Measurements from ENCODE around the gene CD34.

The CD34 gene

DNA sequence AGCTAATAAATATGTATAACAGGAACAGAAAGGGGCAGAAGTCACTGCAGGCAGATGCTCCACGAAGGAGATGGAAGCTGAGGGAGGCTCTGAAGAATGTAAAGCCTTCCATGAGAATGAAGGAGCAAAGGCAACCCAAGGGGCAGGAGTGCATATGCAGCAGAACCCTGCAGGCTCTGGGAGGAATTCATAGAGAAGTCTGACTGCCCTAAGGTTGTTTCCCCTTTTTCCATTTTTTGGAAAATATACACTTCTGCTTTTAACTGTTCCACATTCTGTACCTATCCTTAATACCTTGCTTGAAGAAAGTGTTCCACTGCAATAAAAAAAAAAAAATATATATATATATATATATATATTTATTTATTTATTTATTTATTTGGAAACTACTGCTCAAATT is 69.6 kb downstream of the CD34 start:
- no peaks in the 10 kb centered on the region; the same call in none of the 2 replicates for H3K79me2 ChIP-seq (ENCODE audit: low read length)
- no peaks in the 10 kb centered on the region for H3K36me3 ChIP-seq (replicated peaks; ENCODE audit: low read depth, low read length)
- no peak overlapping the region for H3K9ac ChIP-seq (ENCODE audit: low read length)
- H3K4me3 ChIP-seq (ENCODE audit: low read length): no peak overlapping the region
- H4K20me1 ChIP-seq (ENCODE audit: insufficient read depth, low read length): no peaks in the 10 kb centered on the region
- H3K4me1 ChIP-seq (ENCODE audit: low read length): peaks cover 7% of the 10 kb centered on the region
- H2AFZ ChIP-seq (ENCODE audit: low read depth, low read length): no peak overlapping the region
- no peak overlapping the region for H3K27ac ChIP-seq (ENCODE audit: low read length)
- TF ChIP-seq EZH2phosphoT487 (IDR thresholded peaks at IDR 0.05; ENCODE audit: low read depth): no peak
- TF ChIP-seq, protein P1, sequence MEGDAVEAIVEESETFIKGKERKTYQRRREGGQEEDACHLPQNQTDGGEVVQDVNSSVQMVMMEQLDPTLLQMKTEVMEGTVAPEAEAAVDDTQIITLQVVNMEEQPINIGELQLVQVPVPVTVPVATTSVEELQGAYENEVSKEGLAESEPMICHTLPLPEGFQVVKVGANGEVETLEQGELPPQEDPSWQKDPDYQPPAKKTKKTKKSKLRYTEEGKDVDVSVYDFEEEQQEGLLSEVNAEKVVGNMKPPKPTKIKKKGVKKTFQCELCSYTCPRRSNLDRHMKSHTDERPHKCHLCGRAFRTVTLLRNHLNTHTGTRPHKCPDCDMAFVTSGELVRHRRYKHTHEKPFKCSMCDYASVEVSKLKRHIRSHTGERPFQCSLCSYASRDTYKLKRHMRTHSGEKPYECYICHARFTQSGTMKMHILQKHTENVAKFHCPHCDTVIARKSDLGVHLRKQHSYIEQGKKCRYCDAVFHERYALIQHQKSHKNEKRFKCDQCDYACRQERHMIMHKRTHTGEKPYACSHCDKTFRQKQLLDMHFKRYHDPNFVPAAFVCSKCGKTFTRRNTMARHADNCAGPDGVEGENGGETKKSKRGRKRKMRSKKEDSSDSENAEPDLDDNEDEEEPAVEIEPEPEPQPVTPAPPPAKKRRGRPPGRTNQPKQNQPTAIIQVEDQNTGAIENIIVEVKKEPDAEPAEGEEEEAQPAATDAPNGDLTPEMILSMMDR (IDR thresholded peaks at IDR 0.05; ENCODE audit: low read depth, low read length): no peak
- H3K4me2 ChIP-seq (ENCODE audit: low read length): no peak overlapping the region
- no peaks in the 10 kb centered on the region for H3K9me3 ChIP-seq (ENCODE audit: insufficient read depth, low read length)
- no peaks in the 10 kb centered on the region for H3K27me3 ChIP-seq (ENCODE audit: low read depth, low read length)

GRCh38 chr1:207840380-207840779 is 70.5 kb downstream of the CD34 start:
- no peak for TF ChIP-seq EZH2phosphoT487 (IDR thresholded peaks at IDR 0.05; ENCODE audit: low read depth)
- TF ChIP-seq, protein P1 (IDR thresholded peaks at IDR 0.05; ENCODE audit: low read depth, low read length): no peak
- no peaks in the 10 kb centered on the region for H3K27me3 ChIP-seq (ENCODE audit: low read depth, low read length)
- H3K9ac ChIP-seq (ENCODE audit: low read length): no peak overlapping the region
- peaks cover 7% of the 10 kb centered on the region for H3K4me1 ChIP-seq (ENCODE audit: low read length)
- H3K27ac ChIP-seq (ENCODE audit: low read length): no peak overlapping the region
- H3K79me2 ChIP-seq (ENCODE audit: low read length): no peaks in the 10 kb centered on the region; the same call in none of the 2 replicates
- no peak overlapping the region for H3K4me3 ChIP-seq (ENCODE audit: low read length)
- H2AFZ ChIP-seq (ENCODE audit: low read depth, low read length): no peak overlapping the region
- no peaks in the 10 kb centered on the region for H4K20me1 ChIP-seq (ENCODE audit: insufficient read depth, low read length)
- H3K9me3 ChIP-seq (ENCODE audit: insufficient read depth, low read length): no peaks in the 10 kb centered on the region
- H3K4me2 ChIP-seq (ENCODE audit: low read length): no peak overlapping the region
- H3K36me3 ChIP-seq (replicated peaks; ENCODE audit: low read depth, low read length): no peaks in the 10 kb centered on the region

DNA sequence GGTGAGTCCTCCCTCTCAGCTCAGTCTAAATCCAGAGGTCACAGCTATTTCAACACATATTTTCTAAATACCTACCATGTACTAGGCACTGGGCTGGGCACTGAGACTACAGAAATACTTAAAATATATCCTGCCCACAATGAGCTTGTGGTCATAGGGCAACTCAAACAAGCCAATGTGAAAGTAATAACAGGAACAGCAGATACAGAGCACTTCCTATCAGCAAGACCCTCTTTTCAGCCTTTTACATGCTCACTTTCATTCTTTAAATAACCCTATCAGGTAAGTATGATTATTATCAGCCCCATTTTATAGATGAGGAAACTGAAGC is 71.9 kb downstream of the CD34 start:
- Histone ChIP-seq H3K27me3 (ENCODE audit: low read depth, low read length) (no peaks in the 10 kb centered on the region), H3K9ac (ENCODE audit: low read length) (no peak overlapping the region), H3K4me2 (ENCODE audit: low read length) (no peak overlapping the region), H3K27ac (ENCODE audit: low read length) (no peak overlapping the region), H2AFZ (ENCODE audit: low read depth, low read length) (no peak overlapping the region), H3K4me3 (ENCODE audit: low read length) (no peak overlapping the region), H4K20me1 (ENCODE audit: insufficient read depth, low read length) (no peaks in the 10 kb centered on the region), H3K36me3 (replicated peaks; ENCODE audit: low read depth, low read length) (no peaks in the 10 kb centered on the region), H3K9me3 (ENCODE audit: insufficient read depth, low read length) (no peaks in the 10 kb centered on the region), H3K4me1 (ENCODE audit: low read length) (peaks cover 7% of the 10 kb centered on the region), H3K79me2 (ENCODE audit: low read length) (no peaks in the 10 kb centered on the region; the same call in 1 of the 2 replicates)
- TF ChIP-seq, protein P1 (IDR thresholded peaks at IDR 0.05; ENCODE audit: low read depth, low read length): no peak
- TF ChIP-seq EZH2phosphoT487 (IDR thresholded peaks at IDR 0.05; ENCODE audit: low read depth): no peak

DNA sequence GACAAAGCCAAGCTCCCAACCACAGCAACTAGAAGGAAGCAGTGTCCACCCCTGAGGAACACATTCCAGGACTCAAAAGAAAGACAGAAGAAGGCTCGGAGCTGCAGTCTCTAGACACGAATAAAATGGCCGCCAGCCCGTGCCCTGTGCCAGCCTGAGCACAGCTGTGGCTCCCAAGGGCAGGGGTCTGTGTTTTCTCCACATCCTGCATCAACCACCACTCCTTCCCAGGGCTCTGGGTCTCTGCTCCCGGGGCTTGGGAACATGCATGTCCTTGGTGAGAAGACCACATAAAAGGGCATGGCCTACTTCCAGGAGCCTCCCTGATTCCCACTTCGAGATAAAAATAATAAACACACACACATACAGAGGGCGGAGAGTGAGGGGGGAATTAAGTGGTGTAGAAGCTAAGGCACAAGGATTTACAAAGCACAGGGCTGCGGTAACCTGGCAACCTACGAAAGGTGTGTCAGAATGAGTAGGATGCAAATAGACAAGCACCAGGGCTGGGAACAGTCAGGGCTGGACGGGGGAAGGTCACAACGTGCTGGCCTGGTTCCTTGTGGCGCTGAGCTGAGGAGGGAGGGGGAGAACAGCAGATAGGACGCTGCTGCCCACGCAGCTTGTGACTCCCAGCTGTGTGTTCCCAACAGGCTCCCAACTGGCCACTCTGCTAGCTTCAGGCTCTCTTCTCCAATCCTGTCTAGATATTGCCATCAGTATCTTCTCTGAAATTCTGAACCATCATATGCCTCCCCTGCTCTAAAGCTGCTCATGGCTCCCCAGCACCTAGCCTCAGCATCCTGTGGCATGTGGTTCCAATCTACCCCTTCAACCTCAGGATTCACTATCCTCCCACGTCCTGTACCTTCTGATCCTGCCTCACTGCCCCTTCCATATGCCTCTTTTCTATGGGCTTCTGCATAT is 72.5 kb downstream of the CD34 start:
- H3K9ac ChIP-seq (ENCODE audit: low read length): no peak overlapping the region
- no peaks in the 10 kb centered on the region for H3K36me3 ChIP-seq (replicated peaks; ENCODE audit: low read depth, low read length)
- no peaks in the 10 kb centered on the region for H3K9me3 ChIP-seq (ENCODE audit: insufficient read depth, low read length)
- TF ChIP-seq, protein P1 (IDR thresholded peaks at IDR 0.05; ENCODE audit: low read depth, low read length): no peak
- TF ChIP-seq EZH2phosphoT487 (IDR thresholded peaks at IDR 0.05; ENCODE audit: low read depth): no peak
- peaks cover 14% of the 10 kb centered on the region for H3K4me1 ChIP-seq (ENCODE audit: low read length)
- H3K27ac ChIP-seq (ENCODE audit: low read length): no peak overlapping the region
- H3K79me2 ChIP-seq (ENCODE audit: low read length): peaks cover 3% of the 10 kb centered on the region
- H3K4me2 ChIP-seq (ENCODE audit: low read length): no peak overlapping the region
- no peaks in the 10 kb centered on the region for H4K20me1 ChIP-seq (ENCODE audit: insufficient read depth, low read length)
- H2AFZ ChIP-seq (ENCODE audit: low read depth, low read length): no peak overlapping the region
- H3K27me3 ChIP-seq (ENCODE audit: low read depth, low read length): no peaks in the 10 kb centered on the region
- H3K4me3 ChIP-seq (ENCODE audit: low read length): no peak overlapping the region
